GM19468 (cell line): ENCODE results near the gene GJA3.

Experiments used
- ATAC-seq: cut with Tn5 transposase; IDR thresholded peaks from one replicate; pipeline ENCODE4 v1.9.1; 2021; ENCODE audit warnings: mild to moderate bottlenecking, moderate library complexity, moderate number of reproducible peaks; ENCODE audit not compliant: unreplicated experiment; ENCODE audit errors: extremely low read depth

The GJA3 gene

GRCh38 chr13:20185366-20186056 is 24.7 kb upstream of the GJA3 start:
- ATAC-seq, result no peak

GRCh38 chr13:20182231-20182846 is 21.5 kb upstream of the GJA3 start:
- ATAC-seq, result no peak

- no peak for ATAC-seq
These were observed 20.3 kb upstream of the GJA3 start for GRCh38 chr13:20181188-20181587.

- no peak for ATAC-seq
These were observed 17.3 kb upstream of the GJA3 start for GRCh38 chr13:20178156-20178555.

GRCh38 chr13:20177049-20177831 is 16.4 kb upstream of the GJA3 start:
- no peak for ATAC-seq

GRCh38 chr13:20175907-20176652 is 15.2 kb upstream of the GJA3 start:
- ATAC-seq, result no peak

GRCh38 chr13:20175406-20175794 is 14.5 kb upstream of the GJA3 start:
- no peak for ATAC-seq

- peak; percentile 83 for ATAC-seq
These were observed 14.0 kb upstream of the GJA3 start for GRCh38 chr13:20174656-20175405.

GRCh38 chr13:20173116-20173746 is 12.4 kb upstream of the GJA3 start:
- ATAC-seq, result no peak

- no peak for ATAC-seq
These were observed 10.5 kb upstream of the GJA3 start for GRCh38 chr13:20171364-20171763.

GRCh38 chr13:20170921-20171320 is 10.1 kb upstream of the GJA3 start:
- ATAC-seq, result no peak

GRCh38 chr13:20168396-20168795 is 7.5 kb upstream of the GJA3 start:
- ATAC-seq, result no peak

GRCh38 chr13:20165417-20166257 is 4.8 kb upstream of the GJA3 start:
- ATAC-seq, result no peak

GRCh38 chr13:20161951-20162300 is 1.1 kb upstream of the GJA3 start:
- no peak for ATAC-seq

GRCh38 chr13:20161275-20161950 is 561 bp upstream of the GJA3 start:
- ATAC-seq, result peak; percentile 22

GRCh38 chr13:20159646-20160305 is 1.1 kb downstream of the GJA3 start:
- ATAC-seq, result no peak

GRCh38 chr13:20157151-20157796 is 3.6 kb downstream of the GJA3 start:
- ATAC-seq, result no peak
